Endothelial cell of umbilical vein (primary cell): ENCODE data around the gene CCDC167. TPM values are rescaled to one million over a fixed set of nuclear protein-coding genes. Genes with fewer than 3 reads are reported as not detected.

Experiments used
- BruUV-seq: library from RNA; stranded (reverse); fragments of 400-500 nt; replicated peaks from 2 replicates; lab custom pipeline; 2021; lab: Mats Ljungman, UMichigan
- CTCF ChIA-PET: fragments of 300-600, 350-600 bp; sonication (Branson Sonifier 250); formaldehyde crosslinking; loops from one replicate; lab custom pipeline; 2021; ENCODE audit warnings: antibody characterized with exemption, inconsistent platforms; lab: Charles Lee
- POLR2A ChIA-PET: fragments of 300-600, 350-600 bp; sonication (Branson Sonifier 250); formaldehyde crosslinking; loops from one replicate; lab custom pipeline; 2021; ENCODE audit warnings: antibody characterized with exemption, inconsistent platforms; lab: Charles Lee
- DNase-seq: peaks from one replicate; pipeline ENCODE4 v3.0.0-alpha.2; 2011; ENCODE audit warnings: low read depth, low spot score
- FAIRE-seq: peaks from 2 replicates; lab custom pipeline; 2011; peaks lifted over from hg19 to GRCh38; lab: Jason Lieb, UNC
- H2AFZ ChIP-seq: 2 replicates; pipeline ENCODE4 v1.6.0; 2012; ENCODE audit warnings: low read depth, low read length, control low read depth, inconsistent platforms
- H3K27ac ChIP-seq: 2 replicates; pipeline ENCODE4 v1.5.1; 2011; ENCODE audit warnings: low read depth, mild to moderate bottlenecking, control low read depth, low read length, moderate library complexity; ENCODE audit not compliant: insufficient read depth
- H3K27me3 ChIP-seq, 2 experiments: 2 replicates each; pipeline versions ENCODE4 v1.6.0 to v1.6.1; 2011; ENCODE audit warnings: low read length in 2 of 2, mixed read lengths in 1 of 2; ENCODE audit not compliant: control insufficient read depth in 2 of 2, insufficient read depth in 2 of 2
- H3K36me3 ChIP-seq, 2 experiments: 2 replicates in 1 of 2; 3 replicates in 1 of 2; pipeline ENCODE4 v1.5.1; 2011; ENCODE audit warnings: low read length in 2 of 2, mild to moderate bottlenecking in 1 of 2, moderate library complexity in 1 of 2; ENCODE audit not compliant: control insufficient read depth in 2 of 2, insufficient read depth in 2 of 2; ENCODE audit errors: extremely low read depth in 1 of 2
- H3K4me1 ChIP-seq: 3 replicates; pipeline ENCODE4 v1.5.1; 2011; ENCODE audit warnings: mild to moderate bottlenecking, low read length; ENCODE audit not compliant: control insufficient read depth, insufficient read depth; ENCODE audit errors: extremely low read depth
- H3K4me2 ChIP-seq: 2 replicates; pipeline ENCODE4 v1.6.1; 2011; ENCODE audit warnings: low read length, control low read depth, mixed read lengths; ENCODE audit not compliant: insufficient read depth
- H3K4me3 ChIP-seq, 3 experiments: fragments of 200-600 bp in 1 of 3; sonication (generic), shearing (Covaris generic) in 1 of 3; replicated peaks in 1 of 3; 2 replicates each; pipeline ENCODE4 v1.5.1; 2011 to 2016; ENCODE audit warnings: control low read depth in 3 of 3, low read length in 3 of 3, mild to moderate bottlenecking in 2 of 3, inconsistent platforms in 1 of 3, low read depth in 1 of 3, moderate library complexity in 1 of 3; ENCODE audit not compliant: insufficient read depth in 1 of 3
- H3K79me2 ChIP-seq: 2 replicates; pipeline ENCODE4 v1.6.0; 2012; ENCODE audit warnings: low read length, inconsistent platforms; ENCODE audit not compliant: control insufficient read depth, insufficient read depth
- H3K9ac ChIP-seq: replicated peaks from 2 replicates; pipeline ENCODE3; 2011; ENCODE audit warnings: low read length, control low read depth; ENCODE audit not compliant: insufficient read depth; ENCODE audit errors: extremely low read depth
- H3K9me1 ChIP-seq: replicated peaks from 3 replicates; pipeline ENCODE4 v1.6.0; 2011; ENCODE audit warnings: mild to moderate bottlenecking, low read length; ENCODE audit not compliant: control insufficient read depth, insufficient read depth; ENCODE audit errors: extremely low read depth
- H3K9me3 ChIP-seq: replicated peaks from 2 replicates; pipeline ENCODE4 v1.5.1; 2012; ENCODE audit warnings: low read length, inconsistent platforms; ENCODE audit not compliant: control insufficient read depth, insufficient read depth
- H4K20me1 ChIP-seq: replicated peaks from 2 replicates; pipeline ENCODE3; 2011; ENCODE audit warnings: mild to moderate bottlenecking, low read length; ENCODE audit not compliant: control insufficient read depth, insufficient read depth; ENCODE audit errors: extremely low read depth
- EZH2 ChIP-seq: IDR thresholded peaks from 2 replicates; pipeline ENCODE4 v1.6.1; 2012; ENCODE audit warnings: borderline replicate concordance, low read depth, mild to moderate bottlenecking, moderate library complexity, low read length, inconsistent platforms; ENCODE audit not compliant: severe bottlenecking
- FOS ChIP-seq: IDR thresholded peaks from 2 replicates; pipeline ENCODE4 v1.6.1; 2011; ENCODE audit warnings: mild to moderate bottlenecking, low read length, moderate library complexity, borderline replicate concordance; ENCODE audit not compliant: insufficient read depth
- GATA2 ChIP-seq: IDR thresholded peaks from 2 replicates; pipeline ENCODE4 v1.7.0; 2011; ENCODE audit warnings: low read depth, mild to moderate bottlenecking, moderate library complexity, mixed read lengths, low read length; ENCODE audit not compliant: insufficient read length, insufficient read depth
- JUN ChIP-seq: IDR thresholded peaks from 2 replicates; pipeline ENCODE4 v1.6.1; 2011; ENCODE audit warnings: borderline replicate concordance, low read depth; ENCODE audit not compliant: insufficient read length, insufficient read depth
- MAX ChIP-seq: IDR thresholded peaks from 2 replicates; pipeline ENCODE4 v1.6.1; 2011; ENCODE audit not compliant: insufficient read depth, insufficient read length
- MYC ChIP-seq: IDR thresholded peaks from one replicate; pipeline ENCODE4 v1.6.1; 2011; ENCODE audit warnings: mild to moderate bottlenecking, low read depth, low read length
- POLR2A ChIP-seq: IDR thresholded peaks from 2 replicates; pipeline ENCODE4 v1.6.1; 2012; ENCODE audit warnings: low read depth, mild to moderate bottlenecking, control low read depth, low read length
- POLR2AphosphoS5 ChIP-seq: IDR thresholded peaks from 2 replicates; pipeline ENCODE4 v1.6.1; 2012; ENCODE audit warnings: low read depth, mild to moderate bottlenecking, control low read depth, low read length, moderate library complexity; ENCODE audit not compliant: insufficient read depth
- dilution Hi-C: fragments of 300-500 bp; cut with MboI; formaldehyde crosslinking; loops from one replicate; pipeline ENCODE4 v1.15.0; 2019; ENCODE audit warnings: low sequenced_read_pairs; ENCODE audit not compliant: extremely low pct_ligation_motif_present
- intact Hi-C: fragments of 100-400 bp; cut with micrococcal nuclease; formaldehyde crosslinking; loops from one replicate; pipeline ENCODE4 v1.10.0; 2022
- polyA plus RNA-seq, 4 experiments: library from polyadenylated mRNA; depleted of rRNA in 3 of 4; stranded (reverse) in 3 of 4; unstranded in 1 of 4; fragments of >200 nt; gene quantifications; 2 replicates each; pipeline versions ENCODE4 v1.2.1 to v1.2.3, GENCODE V29; 2011 to 2012; ENCODE audit warnings: missing spikeins in 1 of 4
- total RNA-seq: library from RNA; stranded (reverse); gene quantifications from 2 replicates; pipeline ENCODE4 v1.2.3, GENCODE V29; 2021
- TF ChIP-seq, protein P1 (sequence below), 2 donors: IDR thresholded peaks; 1 replicate in 1 of 2; 2 replicates in 1 of 2; pipeline ENCODE4 v1.5.1; 2011; ENCODE audit warnings: low read length in 2 of 2, mild to moderate bottlenecking in 2 of 2, moderate library complexity in 2 of 2, control low read depth in 1 of 2, inconsistent platforms in 1 of 2, low read depth in 1 of 2; ENCODE audit not compliant: insufficient read depth in 1 of 2; ENCODE audit errors: extremely low read depth in 1 of 2

Gene CCDC167
- total and polyA plus RNA-seq, 2 donors (not counting 3 experiments of a cell fraction or from before 2014, with no cell fraction given) = 46.6 to 105 TPM

- Histone ChIP-seq H3K4me2 (no peak overlapping the region), H3K4me3 (no peak overlapping the region), H3K4me1 (peaks cover 3% of the 10 kb centered on the region), H3K9me3 (no peaks in the 10 kb centered on the region), H4K20me1 (no peaks in the 10 kb centered on the region), H2AFZ (no peak overlapping the region), H3K36me3 (no peaks in the 10 kb centered on the region), H3K27me3 (peaks cover 13 to 17% of the 10 kb centered on the region in 2 experiments), H3K27ac (no peak overlapping the region), H3K9ac (no peak overlapping the region), H3K79me2 (peaks cover under 1% of the 10 kb centered on the region), H3K9me1 (no peaks in the 10 kb centered on the region)
- dilution Hi-C loops = no loop called here
- FAIRE-seq (no peak), DNase-seq (no peak)
- no TSS peak for BruUV-seq
- intact Hi-C loops = no loop called here
- ChIA-PET POLR2A (no interaction called here), CTCF (interaction anchor here (1.3 kb wide), 1 partner anchor 20 kb away, joined by 3 read pairs; no protein-coding TSS in a partner anchor)
- TF ChIP-seq GATA2 (no peak), MYC (no peak), POLR2AphosphoS5 (no peak), POLR2A (no peak), FOS (no peak), EZH2 (no peak), MAX (no peak), JUN (no peak)
- TF ChIP-seq, protein P1, sequence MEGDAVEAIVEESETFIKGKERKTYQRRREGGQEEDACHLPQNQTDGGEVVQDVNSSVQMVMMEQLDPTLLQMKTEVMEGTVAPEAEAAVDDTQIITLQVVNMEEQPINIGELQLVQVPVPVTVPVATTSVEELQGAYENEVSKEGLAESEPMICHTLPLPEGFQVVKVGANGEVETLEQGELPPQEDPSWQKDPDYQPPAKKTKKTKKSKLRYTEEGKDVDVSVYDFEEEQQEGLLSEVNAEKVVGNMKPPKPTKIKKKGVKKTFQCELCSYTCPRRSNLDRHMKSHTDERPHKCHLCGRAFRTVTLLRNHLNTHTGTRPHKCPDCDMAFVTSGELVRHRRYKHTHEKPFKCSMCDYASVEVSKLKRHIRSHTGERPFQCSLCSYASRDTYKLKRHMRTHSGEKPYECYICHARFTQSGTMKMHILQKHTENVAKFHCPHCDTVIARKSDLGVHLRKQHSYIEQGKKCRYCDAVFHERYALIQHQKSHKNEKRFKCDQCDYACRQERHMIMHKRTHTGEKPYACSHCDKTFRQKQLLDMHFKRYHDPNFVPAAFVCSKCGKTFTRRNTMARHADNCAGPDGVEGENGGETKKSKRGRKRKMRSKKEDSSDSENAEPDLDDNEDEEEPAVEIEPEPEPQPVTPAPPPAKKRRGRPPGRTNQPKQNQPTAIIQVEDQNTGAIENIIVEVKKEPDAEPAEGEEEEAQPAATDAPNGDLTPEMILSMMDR (IDR thresholded peaks at IDR 0.05; ENCODE audit: extremely low read depth in 1 of 2, insufficient read depth in 1 of 2, low read depth in 1 of 2, low read length in 2 of 2) = no peak
Measured at GRCh38 chr6:37504024-37504423, 4.3 kb upstream of the CCDC167 start.
